IMR-90 (cell line): ENCODE results near the gene BBS12. TPM values are rescaled to one million over a fixed set of nuclear protein-coding genes. Genes with fewer than 3 reads are reported as not detected.

Experiments used
- ATAC-seq: fragments of 200-7000 bp; cut with Tn5 transposase; 2 replicates; pipeline ENCODE4 v1.9.1; 2020; ENCODE audit warnings: low read depth, mild to moderate bottlenecking, moderate library complexity
- BruUV-seq: library from RNA; stranded (reverse); fragments of 400-500 nt; replicated peaks from 2 replicates; lab custom pipeline; 2021; lab: Mats Ljungman, UMichigan
- CTCF ChIA-PET: fragments of 300-600 bp; formaldehyde crosslinking; extraction: SDS; loops from one replicate; lab custom pipeline; 2021; ENCODE audit warnings: antibody characterized with exemption; lab: Yijun Ruan, JAX
- POLR2A ChIA-PET: fragments of 300-600 bp; sonication (Branson Sonifier 250); formaldehyde crosslinking; loops from one replicate; lab custom pipeline; 2022; ENCODE audit warnings: antibody characterized with exemption; ENCODE audit not compliant: unreplicated experiment; lab: Charles Lee
- DNase-seq: peaks from one replicate; pipeline ENCODE4 v3.0.0; 2013
- H2AFZ ChIP-seq: replicated peaks from 2 replicates; pipeline ENCODE3; 2013; ENCODE audit warnings: low read length, mild to moderate bottlenecking; ENCODE audit not compliant: poor library complexity
- H2AK5ac ChIP-seq: 2 replicates; pipeline ENCODE4 v1.6.1; 2013; ENCODE audit warnings: low read depth, low read length, inconsistent platforms
- H2AK9ac ChIP-seq: replicated peaks from 2 replicates; pipeline ENCODE3; 2013; ENCODE audit warnings: mild to moderate bottlenecking, low read depth, low read length, moderate library complexity; ENCODE audit not compliant: poor library complexity
- H2BK120ac ChIP-seq: 2 replicates; pipeline ENCODE4 v1.6.1; 2013; ENCODE audit warnings: low read depth, low read length, inconsistent platforms
- H2BK15ac ChIP-seq: 3 replicates; pipeline ENCODE4 v1.6.1; 2013; ENCODE audit warnings: low read depth, low read length, inconsistent platforms
- H2BK20ac ChIP-seq: 2 replicates; pipeline ENCODE4 v1.6.1; 2013; ENCODE audit warnings: low read depth, mild to moderate bottlenecking, inconsistent platforms, low read length, moderate library complexity
- H2BK5ac ChIP-seq: 2 replicates; pipeline ENCODE4 v1.6.1; 2013; ENCODE audit warnings: mild to moderate bottlenecking, low read depth, low read length, inconsistent platforms; ENCODE audit not compliant: poor library complexity, severe bottlenecking
- H3K14ac ChIP-seq: replicated peaks from 2 replicates; pipeline ENCODE4 v1.6.1; 2013; ENCODE audit warnings: low read depth, low read length, inconsistent platforms
- H3K18ac ChIP-seq: 2 replicates; pipeline ENCODE4 v1.6.1; 2013; ENCODE audit warnings: low read depth, low read length, control low read depth
- H3K23ac ChIP-seq: 2 replicates; pipeline ENCODE4 v1.6.1; 2013; ENCODE audit warnings: low read depth, low read length, inconsistent platforms
- H3K27ac ChIP-seq: 2 replicates; pipeline ENCODE4 v1.5.1; 2013; ENCODE audit warnings: mild to moderate bottlenecking, control low read depth, low read length; ENCODE audit not compliant: insufficient read depth
- H3K27me3 ChIP-seq: 2 replicates; pipeline ENCODE4 v1.6.1; 2013; ENCODE audit warnings: low read length; ENCODE audit not compliant: control insufficient read depth, insufficient read depth
- H3K36me3 ChIP-seq: 2 replicates; pipeline ENCODE4 v1.6.1; 2013; ENCODE audit warnings: low read length, mixed read lengths; ENCODE audit not compliant: control insufficient read depth, insufficient read depth
- H3K4ac ChIP-seq: 2 replicates; pipeline ENCODE4 v1.6.1; 2013; ENCODE audit warnings: low read depth, low read length, inconsistent platforms
- H3K4me1 ChIP-seq: 2 replicates; pipeline ENCODE4 v1.6.1; 2013; ENCODE audit warnings: low read length, mixed read lengths; ENCODE audit not compliant: control insufficient read depth, insufficient read depth
- H3K4me2 ChIP-seq: 2 replicates; pipeline ENCODE4 v1.6.1; 2013; ENCODE audit warnings: low read depth, mild to moderate bottlenecking, control low read depth, low read length, moderate library complexity
- H3K4me3 ChIP-seq: 2 replicates; pipeline ENCODE4 v1.5.1; 2013; ENCODE audit warnings: low read depth, mild to moderate bottlenecking, control low read depth, low read length, moderate library complexity; ENCODE audit not compliant: insufficient read depth
- H3K56ac ChIP-seq: 2 replicates; pipeline ENCODE4 v1.6.1; 2013; ENCODE audit warnings: low read length, inconsistent platforms; ENCODE audit not compliant: insufficient read depth; ENCODE audit errors: extremely low read depth
- H3K79me1 ChIP-seq, 2 experiments: 2 replicates each; pipeline ENCODE4 v1.6.1; 2013; ENCODE audit warnings: low read length in 2 of 2, inconsistent platforms in 1 of 2, low read depth in 1 of 2
- H3K9ac ChIP-seq: 2 replicates; pipeline ENCODE4 v1.6.1; 2013; ENCODE audit warnings: low read depth, low read length, control low read depth
- H3K9me1 ChIP-seq: 2 replicates; pipeline ENCODE4 v1.6.1; 2013; ENCODE audit warnings: low read length, inconsistent platforms; ENCODE audit not compliant: insufficient read depth
- H3K9me3 ChIP-seq: 2 replicates; pipeline ENCODE4 v1.6.1; 2013; ENCODE audit warnings: low read length; ENCODE audit not compliant: control insufficient read depth, insufficient read depth
- H4K20me1 ChIP-seq: 2 replicates; pipeline ENCODE4 v1.6.1; 2013; ENCODE audit warnings: low read length, inconsistent platforms; ENCODE audit not compliant: insufficient read depth
- H4K5ac ChIP-seq: 2 replicates; pipeline ENCODE4 v1.6.1; 2013; ENCODE audit warnings: mild to moderate bottlenecking, low read depth, low read length, control low read depth
- H4K8ac ChIP-seq, 2 experiments: 2 replicates each; pipeline ENCODE4 v1.6.1; 2013; ENCODE audit warnings: low read depth in 2 of 2, low read length in 2 of 2, control low read depth in 1 of 2, inconsistent platforms in 1 of 2
- H4K91ac ChIP-seq: 2 replicates; pipeline ENCODE4 v1.6.1; 2013; ENCODE audit warnings: low read depth, low read length, inconsistent platforms; ENCODE audit not compliant: insufficient read depth
- BHLHE40 ChIP-seq: fragments of 150-350 bp; IDR thresholded peaks from 2 replicates; pipeline ENCODE4 v1.6.1; 2016; ENCODE audit warnings: mild to moderate bottlenecking, low read depth, low read length
- CEBPB ChIP-seq: IDR thresholded peaks from 2 replicates; pipeline ENCODE4 v1.6.1; 2012; ENCODE audit warnings: low read depth, low read length, improper control_type of control experiment
- CHD1 ChIP-seq: IDR thresholded peaks from 2 replicates; pipeline ENCODE4 v1.6.1; 2012; ENCODE audit warnings: low read depth, low read length, improper control_type of control experiment
- CTCF ChIP-seq: conservative IDR thresholded peaks from 2 replicates; pipeline ENCODE4 v1.5.1; 2012; ENCODE audit warnings: mild to moderate bottlenecking, low read depth, low read length, improper control_type of control experiment
- ELK1 ChIP-seq: fragments of 150-350 bp; IDR thresholded peaks from 2 replicates; pipeline ENCODE4 v1.6.1; 2016; ENCODE audit warnings: low read depth, mild to moderate bottlenecking, low read length, moderate library complexity, borderline replicate concordance
- FOS ChIP-seq: fragments of 150-350 bp; IDR thresholded peaks from 2 replicates; pipeline ENCODE4 v1.6.1; 2016; ENCODE audit warnings: low read depth, low read length
- MAZ ChIP-seq: IDR thresholded peaks from 2 replicates; pipeline ENCODE4 v1.6.1; 2012; ENCODE audit warnings: low read depth, mild to moderate bottlenecking, low read length, improper control_type of control experiment, moderate library complexity, borderline replicate concordance
- MXI1 ChIP-seq: IDR thresholded peaks from 2 replicates; pipeline ENCODE4 v1.6.1; 2012; ENCODE audit warnings: low read depth, mild to moderate bottlenecking, low read length, moderate library complexity, borderline replicate concordance
- NFE2L2 ChIP-seq: fragments of 150-350 bp; IDR thresholded peaks from 2 replicates; pipeline ENCODE4 v1.6.1; 2016; ENCODE audit warnings: low read depth, mild to moderate bottlenecking, low read length
- RAD21 ChIP-seq: IDR thresholded peaks from 2 replicates; pipeline ENCODE4 v1.6.1; 2012; ENCODE audit warnings: low read length, improper control_type of control experiment
- RCOR1 ChIP-seq: IDR thresholded peaks from 2 replicates; pipeline ENCODE4 v1.6.1; 2012; ENCODE audit warnings: mild to moderate bottlenecking, low read length, improper control_type of control experiment; ENCODE audit not compliant: insufficient replicate concordance
- RFX5 ChIP-seq: IDR thresholded peaks from 2 replicates; pipeline ENCODE4 v1.8.0; 2012; ENCODE audit warnings: low read depth, mild to moderate bottlenecking, low read length, moderate library complexity
- SMC3 ChIP-seq: fragments of 150-350 bp; IDR thresholded peaks from 2 replicates; pipeline ENCODE4 v1.6.1; 2016; ENCODE audit warnings: low read depth, mild to moderate bottlenecking, antibody characterized with exemption, low read length, moderate library complexity
- USF2 ChIP-seq: fragments of 150-350 bp; IDR thresholded peaks from 2 replicates; pipeline ENCODE4 v1.6.1; 2017; ENCODE audit warnings: mild to moderate bottlenecking, antibody characterized with exemption, low read length, low read depth
- dilution Hi-C: fragments of 300-500 bp; cut with HindIII; formaldehyde crosslinking; loops from one replicate; pipeline ENCODE4 v1.14.3; 2018; ENCODE audit warnings: low sequenced_read_pairs; ENCODE audit not compliant: unreplicated experiment
- in situ Hi-C: fragments of 300-500 bp; cut with MboI; formaldehyde crosslinking; loops from 3 replicates; pipeline ENCODE4 v1.14.3; 2019; ENCODE audit warnings: low sequenced_read_pairs, inconsistent platforms, mixed read lengths
- intact Hi-C: fragments of 100-400 bp; cut with micrococcal nuclease; formaldehyde crosslinking; loops from 2 replicates; pipeline ENCODE4 v1.10.0; 2022
- polyA plus RNA-seq, 3 experiments: library from polyadenylated mRNA; depleted of rRNA; stranded (reverse); fragments of >200 nt; gene quantifications; 2 replicates each; pipeline ENCODE4 v1.2.3, GENCODE V29; 2012; ENCODE audit warnings: low replicate concordance in 1 of 3
- total RNA-seq: library from RNA; depleted of rRNA; stranded (reverse); fragments of >200 nt; gene quantifications from 2 replicates; pipeline ENCODE4 v1.2.3, GENCODE V29; 2012

The BBS12 gene
- total and polyA plus RNA-seq, 2 of the 4 experiments (the other 2 are of a cell fraction): 1.1 to 5.9 TPM

GRCh38 chr4:122689972-122690371 lies 42.5 kb upstream of the BBS12 start:
- Histone ChIP-seq H2BK20ac (no peak overlapping the region), H3K9ac (no peak overlapping the region), H3K27me3 (no peaks in the 10 kb centered on the region), H4K91ac (no peak overlapping the region), H3K4me3 (no peak overlapping the region), H2AK5ac (no peak overlapping the region), H3K18ac (no peak overlapping the region), H3K56ac (no peak overlapping the region), H3K4me1 (peaks cover 2% of the 10 kb centered on the region; the same call in 1 of the 2 replicates), H3K27ac (no peak overlapping the region), H2AK9ac (no peak overlapping the region), H2AFZ (no peak overlapping the region), H4K20me1 (no peaks in the 10 kb centered on the region), H2BK15ac (no peak overlapping the region), H3K9me1 (no peaks in the 10 kb centered on the region), H4K5ac (no peak overlapping the region), H3K14ac (no peak overlapping the region), H4K8ac (no peak overlapping the region), H2BK5ac (no peak overlapping the region), H3K4me2 (no peak overlapping the region), H3K79me1 (no peaks in the 10 kb centered on the region), H2BK120ac (no peak overlapping the region), H3K4ac (no peak overlapping the region), H3K9me3 (no peaks in the 10 kb centered on the region), H3K23ac (no peak overlapping the region), H3K36me3 (no peaks in the 10 kb centered on the region)
- in situ Hi-C loops (no loop called here), dilution Hi-C loops (no loop called here), intact Hi-C loops (no loop called here)
- ChIA-PET CTCF (no interaction called here), POLR2A (no interaction called here)
- ATAC-seq (no peak), DNase-seq (no peak)
- TF ChIP-seq BHLHE40: no peak
- TF ChIP-seq FOS: no peak
- no peak for TF ChIP-seq CHD1
- no peak for TF ChIP-seq MXI1
- no peak for TF ChIP-seq NFE2L2
- no peak for TF ChIP-seq RCOR1
- no peak for TF ChIP-seq SMC3
- no peak for TF ChIP-seq RFX5
- TF ChIP-seq CEBPB: no peak
- TF ChIP-seq USF2: no peak
- no peak for TF ChIP-seq CTCF
- TF ChIP-seq ELK1: no peak
- no peak for TF ChIP-seq MAZ
- TF ChIP-seq RAD21: no peak
- no TSS peak for BruUV-seq
